Measurements from ENCODE around the gene SPAG16.

DNA sequence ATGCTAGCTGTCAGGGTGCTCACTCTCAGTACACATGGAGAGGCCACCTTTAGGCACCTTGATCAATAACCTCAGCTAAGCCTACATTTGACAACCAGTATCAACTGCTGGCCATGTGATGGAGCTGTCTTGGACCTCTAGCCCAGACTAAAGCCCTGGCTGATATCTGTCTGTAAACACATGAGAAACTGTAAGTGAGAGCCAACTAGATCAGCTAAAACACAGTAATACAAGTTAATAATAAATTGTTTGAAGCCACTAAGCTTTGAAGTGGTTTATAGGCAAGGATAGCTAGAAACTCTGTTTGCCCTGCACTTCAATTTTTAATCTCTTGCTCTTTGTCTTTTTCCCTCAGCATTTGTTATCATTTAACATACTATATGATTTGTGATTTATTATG, 407.1 kb downstream of the SPAG16 start:
- TF ChIP-seq EZH2phosphoT487 (IDR thresholded peaks at IDR 0.05; ENCODE audit: insufficient read depth, low read depth): no peak
- TF ChIP-seq EZH2 (IDR thresholded peaks at IDR 0.05; ENCODE audit: insufficient read depth, poor library complexity, severe bottlenecking): no peak

Data from GM23248 (cell line).